Fibroblast of lung (primary cell): ENCODE results near the gene SPEG.

Source experiments
- EZH2 ChIP-seq: IDR thresholded peaks from 2 replicates; pipeline ENCODE4 v1.5.1; 2012; ENCODE audit warnings: low read length, control low read depth, mild to moderate bottlenecking; ENCODE audit errors: missing control alignments
- TF ChIP-seq, protein P1 (sequence below), 2 donors: IDR thresholded peaks in 1 of 2; conservative IDR thresholded peaks in 1 of 2; 1 replicate in 1 of 2; 2 replicates in 1 of 2; pipeline ENCODE4 v1.5.1; 2011 to 2012; ENCODE audit warnings: low read length in 2 of 2, control low read depth in 1 of 2, inconsistent platforms in 1 of 2, low read depth in 1 of 2, mild to moderate bottlenecking in 1 of 2

DNA sequence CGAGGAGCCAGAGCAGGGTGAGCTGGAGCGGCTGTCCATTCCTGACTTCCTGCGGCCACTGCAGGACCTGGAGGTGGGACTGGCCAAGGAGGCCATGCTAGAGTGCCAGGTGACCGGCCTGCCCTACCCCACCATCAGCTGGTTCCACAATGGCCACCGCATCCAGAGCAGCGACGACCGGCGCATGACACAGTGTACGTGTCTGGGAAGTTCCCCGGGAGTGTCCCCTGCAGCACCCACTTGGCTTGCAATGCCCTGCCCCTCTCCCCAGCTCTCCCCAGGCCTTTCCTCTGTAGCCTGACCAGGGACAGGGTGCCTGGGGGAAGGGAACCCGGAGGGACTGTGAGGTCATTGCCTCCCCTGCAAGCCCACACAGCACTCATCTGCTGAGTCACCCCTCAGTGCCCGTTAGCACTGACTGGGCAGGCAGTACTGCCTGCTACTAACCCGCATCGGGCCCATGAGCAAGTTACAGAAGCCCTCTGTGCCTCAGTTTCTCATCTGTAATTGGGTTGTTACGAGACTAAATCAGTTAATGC lies 34.6 kb downstream of the SPEG start:
- TF ChIP-seq, protein P1, sequence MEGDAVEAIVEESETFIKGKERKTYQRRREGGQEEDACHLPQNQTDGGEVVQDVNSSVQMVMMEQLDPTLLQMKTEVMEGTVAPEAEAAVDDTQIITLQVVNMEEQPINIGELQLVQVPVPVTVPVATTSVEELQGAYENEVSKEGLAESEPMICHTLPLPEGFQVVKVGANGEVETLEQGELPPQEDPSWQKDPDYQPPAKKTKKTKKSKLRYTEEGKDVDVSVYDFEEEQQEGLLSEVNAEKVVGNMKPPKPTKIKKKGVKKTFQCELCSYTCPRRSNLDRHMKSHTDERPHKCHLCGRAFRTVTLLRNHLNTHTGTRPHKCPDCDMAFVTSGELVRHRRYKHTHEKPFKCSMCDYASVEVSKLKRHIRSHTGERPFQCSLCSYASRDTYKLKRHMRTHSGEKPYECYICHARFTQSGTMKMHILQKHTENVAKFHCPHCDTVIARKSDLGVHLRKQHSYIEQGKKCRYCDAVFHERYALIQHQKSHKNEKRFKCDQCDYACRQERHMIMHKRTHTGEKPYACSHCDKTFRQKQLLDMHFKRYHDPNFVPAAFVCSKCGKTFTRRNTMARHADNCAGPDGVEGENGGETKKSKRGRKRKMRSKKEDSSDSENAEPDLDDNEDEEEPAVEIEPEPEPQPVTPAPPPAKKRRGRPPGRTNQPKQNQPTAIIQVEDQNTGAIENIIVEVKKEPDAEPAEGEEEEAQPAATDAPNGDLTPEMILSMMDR (conservative IDR thresholded peaks at IDR 0.05 in 1 of 2, IDR thresholded peaks at IDR 0.05 in 1 of 2; ENCODE audit: low read depth in 1 of 2, low read length in 2 of 2): no peak
- no peak for TF ChIP-seq EZH2
